COR-L47 (cell line): ENCODE data around the gene ARHGAP24.
"Not testable (repeated sequence)": the region's sequence is repeated elsewhere in the genome, so short reads cannot be mapped to it uniquely, and the experiment has no call there.

ENCODE experiments used
- DNase-seq: peaks from one replicate; lab custom pipeline; 2025; lab: John Stamatoyannopoulos, UW

ARHGAP24 gene

DNA sequence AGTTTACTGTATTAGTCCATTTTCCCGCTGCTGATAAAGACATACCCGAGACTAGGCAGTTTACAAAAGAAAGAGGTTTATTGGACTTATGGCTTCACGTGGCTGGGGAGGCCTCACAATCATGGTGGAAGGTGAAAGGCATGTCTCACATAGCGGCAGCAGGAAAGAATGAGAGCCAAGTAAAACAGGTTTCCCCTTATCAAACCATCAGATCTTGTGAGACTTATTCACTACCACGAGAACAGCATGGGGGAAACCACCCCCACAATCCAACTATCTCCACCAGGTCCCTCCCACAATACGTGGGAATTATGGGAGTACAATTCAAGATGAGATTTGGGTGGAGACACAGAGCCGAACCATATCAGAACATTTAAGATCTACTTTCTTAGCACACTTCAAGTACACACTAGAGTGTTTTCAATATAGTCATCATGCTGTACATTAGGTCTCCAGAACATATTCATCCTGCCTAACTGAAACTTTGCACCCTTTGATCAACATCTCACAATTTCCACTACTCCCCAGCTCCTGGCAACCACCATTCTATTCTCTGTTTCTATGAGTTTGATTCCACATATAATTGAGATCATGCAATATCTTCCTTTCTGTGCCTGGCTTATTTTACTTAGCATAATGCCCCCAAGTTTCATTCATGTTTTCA, 341.0 kb downstream of the ARHGAP24 start:
- no peak for DNase-seq

DNA sequence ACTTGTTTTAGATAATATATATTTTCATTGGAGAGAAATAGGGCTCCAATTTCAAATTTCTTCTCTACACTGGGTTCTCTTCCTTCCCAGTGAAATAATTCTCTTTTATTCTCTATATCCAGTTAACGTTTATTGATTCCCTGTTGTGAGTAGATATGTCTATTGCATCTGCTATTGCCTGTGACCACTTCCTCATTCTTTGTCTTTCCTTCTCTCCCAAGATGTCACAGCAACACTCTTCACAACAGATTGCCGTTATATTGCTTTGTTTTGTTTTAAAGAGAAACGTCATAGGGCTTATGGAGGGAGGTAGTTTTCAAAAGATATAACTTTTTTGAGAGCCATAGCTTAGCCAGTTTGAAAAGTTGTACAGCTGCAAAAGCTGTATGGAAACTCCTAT, 343.8 kb downstream of the ARHGAP24 start:
- DNase-seq, result no peak

DNA sequence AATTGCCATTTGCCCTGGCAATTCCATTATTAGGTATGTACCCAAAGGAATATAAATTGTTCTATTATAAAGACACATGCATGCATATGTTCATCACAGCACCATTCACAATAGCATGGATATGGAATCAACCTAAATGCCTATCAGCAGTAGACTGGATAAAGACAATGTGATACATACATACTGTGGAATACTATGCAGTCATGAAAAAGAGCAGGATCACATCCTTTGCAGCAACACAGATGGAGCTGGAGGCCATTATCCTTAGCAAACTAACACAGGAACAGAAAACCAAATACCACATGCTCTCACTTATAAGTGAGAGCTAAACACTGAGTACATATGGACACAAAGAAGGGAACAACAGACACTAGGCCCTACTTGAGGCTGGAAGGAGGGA, 345.2 kb downstream of the ARHGAP24 start:
- not testable (repeated sequence) for DNase-seq

DNA sequence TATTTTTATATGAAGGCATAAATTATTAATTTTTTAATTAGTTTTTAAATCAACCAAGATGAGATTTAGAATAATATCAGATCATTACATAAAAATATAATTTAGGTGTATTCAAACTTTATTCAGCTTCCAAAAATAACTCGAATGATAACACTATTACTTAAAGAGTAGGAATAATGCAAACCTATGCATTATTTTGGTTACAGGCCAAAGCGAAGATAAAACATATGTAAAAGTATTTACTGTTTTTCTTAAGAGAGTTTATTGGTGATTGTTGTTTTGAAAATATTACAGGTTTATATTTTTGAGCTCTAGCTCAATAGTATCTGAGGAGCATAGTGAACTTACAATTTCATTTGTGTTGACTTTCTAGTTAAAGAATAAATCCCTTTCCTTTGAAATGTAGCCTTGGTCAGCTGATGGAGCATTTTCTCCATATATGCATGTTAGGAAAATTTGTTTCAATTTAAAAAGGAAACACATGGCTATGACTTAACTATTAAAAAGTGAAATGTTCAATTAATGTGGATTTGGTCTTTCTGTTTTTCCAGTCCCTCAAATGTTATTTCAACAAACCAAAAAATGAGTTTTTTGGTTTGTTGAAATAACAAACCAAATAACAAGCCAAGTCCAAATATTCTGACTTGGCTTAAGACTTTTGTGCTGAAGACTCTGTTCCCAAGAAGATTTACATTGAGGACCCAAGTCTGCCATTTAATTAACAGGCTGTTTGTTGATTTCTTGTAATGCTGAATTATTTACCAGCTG, 346.9 kb downstream of the ARHGAP24 start:
- no peak for DNase-seq

DNA sequence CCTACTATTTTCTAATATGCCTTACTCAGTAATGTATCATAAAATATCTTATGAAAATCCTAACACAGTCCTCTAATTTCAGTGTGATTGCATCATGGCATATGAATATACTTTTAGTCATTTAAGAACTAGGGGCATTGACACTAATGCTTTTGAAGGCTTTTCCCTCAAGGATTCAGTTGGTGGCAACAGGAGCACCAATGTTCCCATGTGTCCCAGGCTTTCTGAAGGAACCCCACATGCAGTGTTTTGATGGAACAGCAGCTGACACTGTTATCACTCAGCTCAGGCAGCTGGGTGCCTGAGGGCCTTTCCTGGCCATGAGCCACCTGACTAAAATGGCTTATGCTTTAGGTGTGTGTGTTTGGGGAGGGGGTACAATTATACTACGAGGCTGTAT, 348.3 kb downstream of the ARHGAP24 start:
- peak; percentile 48 for DNase-seq

DNA sequence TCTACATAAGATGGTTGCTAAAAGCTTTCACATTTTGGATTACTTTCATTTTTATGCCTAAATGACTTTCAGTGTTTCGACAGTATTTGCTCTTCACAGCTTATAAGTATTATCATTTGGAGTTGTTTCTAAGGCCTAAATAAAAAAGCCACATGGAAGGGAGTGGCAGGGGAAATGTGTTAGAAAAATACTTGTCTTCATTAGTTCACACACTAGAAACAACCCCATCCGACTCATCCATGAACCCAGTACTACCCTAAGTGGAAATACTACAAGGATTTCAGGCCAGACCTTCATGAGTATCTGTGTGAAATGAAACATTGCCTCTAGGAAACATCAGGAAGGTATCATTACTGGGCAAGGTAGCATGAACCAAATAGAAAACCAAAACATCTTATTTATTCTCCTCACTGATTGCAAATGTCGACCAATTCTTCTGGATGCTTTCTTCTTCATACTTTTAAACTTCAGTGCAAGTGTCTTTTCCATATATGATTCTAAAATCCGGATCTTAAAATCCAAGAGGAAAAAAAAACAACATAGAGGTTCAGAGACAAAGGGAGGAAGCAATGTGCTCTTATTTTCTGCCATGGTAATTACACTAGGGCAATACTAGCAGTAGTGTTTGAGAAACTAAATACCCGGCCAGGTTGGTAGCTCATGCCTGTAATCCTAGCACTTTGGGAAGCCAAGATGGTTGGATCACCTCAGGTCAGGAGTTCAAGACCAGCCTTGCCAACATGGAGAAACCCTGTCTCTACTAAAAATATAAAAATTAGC, 349.4 kb downstream of the ARHGAP24 start:
- DNase-seq, result no peak

DNA sequence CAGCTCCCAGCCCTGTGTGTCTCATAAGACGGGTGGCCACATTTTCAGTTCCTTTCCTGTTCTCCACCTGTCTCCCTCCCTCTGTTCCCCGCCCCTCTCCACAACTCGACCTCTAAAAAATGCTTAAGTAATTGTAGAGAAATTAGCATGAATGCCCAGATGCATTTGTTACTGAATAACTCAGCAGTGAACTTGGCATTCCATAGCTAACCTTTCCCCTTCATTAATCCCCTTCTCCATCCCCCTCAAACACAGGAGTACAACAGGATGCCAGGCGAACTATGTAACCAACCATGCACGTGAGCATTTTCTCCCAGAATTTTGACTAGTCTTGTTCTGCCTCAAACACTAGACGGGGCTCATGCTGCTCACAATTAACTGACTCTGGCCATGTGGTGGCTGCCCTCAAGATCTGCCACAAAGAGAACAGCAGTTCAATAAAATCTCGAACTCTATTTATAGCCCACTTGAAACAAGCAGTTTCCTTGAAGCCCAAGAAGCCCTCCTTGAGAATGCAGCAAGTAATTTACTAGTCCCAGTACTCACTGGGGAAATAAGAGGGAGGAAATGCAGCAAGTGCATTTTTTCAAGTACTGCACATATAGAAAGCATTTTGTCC, 351.2 kb downstream of the ARHGAP24 start:
- DNase-seq, result peak; percentile 35

DNA sequence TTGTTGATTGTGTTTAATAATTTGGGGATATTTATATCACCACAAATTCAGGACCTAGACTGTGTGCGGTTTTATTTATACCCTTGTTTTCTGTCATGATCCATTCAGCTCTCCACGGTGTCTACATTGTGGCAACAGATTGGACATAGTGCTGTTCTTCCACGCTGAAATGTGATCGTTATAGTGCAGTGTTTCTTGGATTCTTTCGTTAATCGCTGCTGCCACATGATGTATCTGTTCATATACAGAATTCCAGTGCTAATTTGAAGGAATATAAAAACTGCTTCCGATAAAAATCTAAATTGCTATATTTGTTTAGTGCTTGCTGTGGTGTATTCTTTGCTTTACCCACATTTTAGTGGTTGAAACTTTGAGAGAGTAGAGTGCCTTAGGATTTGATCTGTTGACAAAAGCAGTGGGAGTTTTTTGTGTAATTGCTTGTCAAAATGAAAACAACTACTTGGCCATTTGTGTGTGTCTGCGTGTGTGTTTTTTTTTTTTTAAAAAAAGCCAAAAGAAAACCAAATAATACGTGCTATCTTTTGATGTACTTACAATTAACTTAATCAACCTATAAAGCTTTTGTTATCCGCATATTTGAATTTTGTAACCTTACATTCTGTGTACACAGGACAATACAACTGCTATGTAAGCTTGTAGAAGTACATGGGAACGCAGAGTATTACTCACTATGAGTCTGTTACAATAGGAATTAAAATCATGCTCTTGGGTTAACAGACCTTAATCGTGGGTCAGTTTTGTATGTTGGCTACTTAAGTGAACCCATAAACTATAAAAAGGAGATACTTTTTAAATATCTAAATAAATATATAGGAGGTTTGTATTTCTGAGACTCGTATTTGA, 353.3 kb downstream of the ARHGAP24 start:
- peak; percentile 54 for DNase-seq

DNA sequence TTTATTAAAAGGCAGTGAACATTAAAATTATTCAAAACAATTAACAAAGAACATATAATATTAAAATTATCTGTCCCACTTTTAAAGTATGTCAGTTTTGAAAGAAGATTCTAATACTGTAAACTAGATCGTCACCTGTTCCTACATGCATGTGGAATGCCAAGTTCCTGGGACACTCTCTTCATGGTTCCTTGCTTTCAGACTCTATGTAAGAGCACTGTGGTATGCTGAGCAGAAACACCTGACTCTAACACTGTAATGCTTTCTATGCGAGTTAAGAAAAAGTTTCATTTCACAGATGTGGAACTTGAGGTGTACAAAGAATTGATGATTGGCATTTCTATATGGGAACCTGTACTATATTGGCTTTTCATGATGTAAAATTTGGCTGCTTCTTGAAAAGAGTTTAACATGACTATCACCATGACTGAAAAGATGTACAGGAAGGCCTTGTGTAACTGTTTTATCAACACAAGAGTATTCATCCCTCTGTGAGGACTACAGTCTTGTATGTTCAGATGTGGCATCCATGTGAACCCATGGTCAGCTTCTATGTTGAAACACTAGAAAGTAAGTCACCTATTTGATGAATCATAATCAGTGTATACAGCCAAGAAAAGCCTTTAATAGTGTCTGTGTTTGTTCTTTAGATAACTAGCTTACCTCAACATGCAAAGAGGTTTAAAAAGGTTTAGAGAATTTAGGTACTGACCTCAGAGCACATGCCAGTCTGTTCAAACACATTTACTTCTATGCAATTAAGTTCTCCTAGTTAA, 354.5 kb downstream of the ARHGAP24 start:
- no peak for DNase-seq

DNA sequence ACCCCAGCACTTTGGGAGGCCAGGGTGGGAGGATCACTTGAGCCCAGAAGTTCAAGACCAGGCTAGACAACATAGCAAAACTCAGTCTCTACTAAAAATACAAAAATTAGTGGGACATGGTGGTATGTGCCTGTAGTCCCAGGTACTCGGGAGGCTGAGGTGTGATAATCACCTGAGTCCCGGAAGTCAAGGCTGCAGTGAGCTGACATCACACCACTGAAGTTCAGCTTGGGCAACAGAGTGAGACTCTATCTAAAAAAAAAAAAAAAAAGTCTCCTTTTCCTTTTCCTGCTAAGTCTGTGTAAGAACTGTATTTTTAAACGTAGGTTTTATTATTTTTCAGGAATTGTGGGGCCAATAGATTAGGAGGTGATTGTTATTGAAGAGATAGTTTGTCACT, 356.7 kb downstream of the ARHGAP24 start:
- DNase-seq, result no peak

DNA sequence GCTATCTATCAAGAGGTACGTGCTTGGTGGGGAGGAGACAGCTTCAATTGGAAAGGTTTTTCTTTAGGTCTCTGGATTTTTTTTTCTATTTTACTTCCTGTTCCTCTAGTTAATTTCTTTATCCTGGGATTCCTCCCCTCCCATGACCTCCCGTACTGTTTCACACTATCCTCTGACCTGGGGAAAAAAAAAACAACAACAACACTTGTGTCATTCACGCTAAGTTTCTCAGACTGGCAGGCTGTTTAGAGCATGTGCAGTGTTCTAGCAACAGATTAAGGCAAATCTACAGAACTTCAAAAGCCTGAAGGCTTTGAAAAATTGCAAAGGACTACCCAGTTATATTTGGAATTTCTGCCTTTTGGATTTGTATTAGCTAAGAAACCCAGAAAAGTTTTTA, 358.4 kb downstream of the ARHGAP24 start:
- DNase-seq, result no peak

DNA sequence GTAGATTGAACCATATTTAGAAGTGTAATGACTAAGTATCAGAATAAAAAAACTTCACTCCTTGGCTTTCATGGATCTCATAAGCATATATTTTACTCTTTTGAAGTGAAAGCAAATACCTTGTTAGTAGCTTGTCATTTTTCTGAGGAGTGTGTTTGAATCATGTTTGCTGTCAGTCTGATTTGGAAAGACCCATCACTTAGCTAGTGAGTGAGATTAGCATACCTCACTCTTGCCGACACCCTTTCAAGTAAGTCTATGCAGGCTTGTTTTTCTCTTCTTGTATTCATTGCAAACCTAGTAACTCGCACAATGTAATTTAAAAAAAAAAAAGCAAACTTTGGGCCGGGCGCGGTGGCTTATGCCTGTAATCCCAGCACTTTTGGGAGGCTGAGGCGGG, 360.0 kb downstream of the ARHGAP24 start:
- no peak for DNase-seq

DNA sequence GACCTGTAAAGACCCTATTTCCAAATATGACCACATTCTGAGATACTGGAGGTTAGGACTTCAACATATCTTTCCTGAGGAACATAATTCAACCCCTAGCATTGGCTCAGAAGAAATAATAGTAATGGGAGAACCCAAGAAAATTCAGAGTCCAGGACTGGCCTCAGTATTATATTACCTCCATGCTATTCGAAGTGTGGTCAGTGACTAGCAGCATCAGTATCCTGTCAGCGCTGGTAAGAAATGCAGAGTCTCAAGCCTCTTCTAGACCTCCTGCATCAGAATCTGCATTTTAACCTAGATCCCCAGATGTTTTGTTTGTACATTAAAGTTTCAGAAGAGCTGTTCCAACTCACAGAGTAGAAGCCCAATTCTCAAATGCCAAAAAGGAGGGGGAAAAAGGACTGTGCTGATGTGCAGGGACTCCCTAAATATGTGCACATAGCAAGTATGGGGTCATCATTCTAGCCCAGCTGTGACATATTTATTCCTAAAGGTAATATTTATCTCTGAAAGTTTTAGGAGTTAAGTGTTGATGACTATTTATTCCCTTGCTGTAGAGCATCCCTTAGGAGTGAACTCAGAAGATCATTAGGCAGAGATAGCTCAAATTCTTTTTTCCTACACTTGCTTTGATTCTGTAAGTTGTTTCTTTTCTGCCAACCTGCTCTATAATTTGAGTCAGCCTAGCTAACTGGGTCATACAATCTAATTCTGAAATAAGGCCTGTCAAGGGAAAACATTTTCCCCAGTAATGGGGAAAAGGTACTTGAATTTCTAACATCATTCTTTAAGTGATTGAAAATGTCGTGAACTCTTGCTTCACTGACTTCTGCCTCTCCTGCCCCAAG, 361.9 kb downstream of the ARHGAP24 start:
- no peak for DNase-seq

DNA sequence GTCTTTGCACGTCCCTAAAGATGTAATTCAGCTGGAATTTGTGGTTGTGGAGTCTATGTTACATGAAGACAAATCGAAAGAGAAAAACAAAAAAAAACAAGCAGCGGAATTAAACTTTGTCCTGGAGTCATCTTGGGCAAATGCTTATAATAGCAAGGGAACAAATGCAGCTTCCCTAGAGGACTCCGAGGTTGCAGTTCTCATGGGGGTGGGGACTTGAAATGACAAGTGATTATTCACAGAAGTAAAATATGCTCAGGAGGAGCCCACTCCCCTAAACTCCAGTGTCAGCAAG, 362.4 kb downstream of the ARHGAP24 start:
- no peak for DNase-seq

DNA sequence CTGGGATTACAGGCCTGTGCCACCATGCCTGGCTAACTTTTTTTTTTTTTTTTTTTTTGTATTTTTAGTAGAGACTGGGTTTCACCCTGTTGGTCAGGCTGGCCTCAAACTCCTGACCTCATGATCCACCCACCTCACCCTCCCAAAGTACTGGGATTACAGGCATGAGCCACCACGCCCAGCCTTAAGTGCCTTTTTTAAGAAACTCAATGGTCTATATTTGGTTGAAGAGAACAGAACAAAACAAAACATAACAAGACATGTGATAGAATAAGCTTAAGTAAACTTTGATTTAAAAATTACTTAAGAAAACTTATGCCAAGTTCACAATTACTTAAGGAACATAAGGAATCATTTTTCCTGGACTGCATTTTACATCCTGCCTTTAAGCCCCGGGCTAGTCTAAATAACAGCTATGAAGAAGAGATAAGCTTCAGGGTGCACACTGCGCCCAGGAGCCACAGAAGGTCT, 365.1 kb downstream of the ARHGAP24 start:
- not testable (repeated sequence) for DNase-seq

DNA sequence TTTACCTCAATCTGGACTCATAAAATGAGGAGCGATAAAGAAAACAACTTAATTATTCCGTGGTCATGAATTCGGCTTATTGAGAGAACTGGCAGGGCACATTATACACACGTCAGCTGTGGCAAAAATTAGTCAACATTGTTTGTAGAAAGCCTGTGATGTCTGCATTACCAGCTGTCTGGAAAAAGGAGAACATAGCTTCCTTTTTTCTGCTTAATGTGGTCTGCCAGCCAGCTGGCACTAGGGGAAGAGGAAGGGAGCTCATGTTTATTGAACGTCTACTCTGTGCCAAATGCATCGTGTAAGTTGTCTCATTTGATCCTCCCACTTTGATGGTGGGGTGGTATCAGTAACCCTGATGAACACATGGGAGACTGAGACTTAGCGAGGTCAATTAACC, 367.6 kb downstream of the ARHGAP24 start:
- no peak for DNase-seq

DNA sequence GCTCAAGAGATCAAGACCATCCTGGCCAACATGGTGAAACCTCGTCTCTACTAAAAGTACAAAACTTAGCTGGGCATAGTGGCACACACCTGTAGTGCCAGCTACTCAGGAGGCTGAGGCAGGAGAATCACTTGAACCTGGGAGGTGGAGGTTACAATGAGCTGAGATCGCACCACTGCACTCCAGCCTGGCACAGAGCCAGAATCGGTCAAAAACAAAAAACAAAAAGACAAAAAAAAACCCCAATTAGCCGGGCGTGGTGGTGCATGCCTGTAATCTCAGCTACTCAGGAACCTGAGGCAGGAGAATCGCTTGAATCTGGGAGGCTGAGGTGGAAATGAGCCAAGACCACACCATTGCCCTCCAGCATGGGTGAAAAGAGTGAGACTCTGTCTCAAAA, 378.8 kb downstream of the ARHGAP24 start:
- peak; percentile 26 for DNase-seq

DNA sequence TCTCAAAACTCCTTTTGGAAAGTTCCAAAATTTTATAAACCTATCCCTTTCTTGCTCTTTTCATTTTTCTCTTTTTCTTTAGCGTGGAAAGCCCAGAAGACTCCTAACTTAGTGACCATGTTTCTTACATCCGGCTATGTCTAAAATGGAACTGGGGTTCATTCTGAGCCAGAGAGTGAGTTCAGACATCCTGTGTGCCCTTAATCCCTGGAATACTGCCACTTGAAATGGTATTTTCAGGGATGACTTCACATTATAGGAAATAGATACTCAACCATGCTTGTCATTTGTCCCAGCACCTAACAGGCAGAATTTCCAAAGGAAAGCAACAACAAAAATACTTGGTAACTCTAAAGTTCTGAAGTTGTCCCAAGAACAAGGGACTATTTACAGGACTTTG, 379.6 kb downstream of the ARHGAP24 start:
- DNase-seq, result no peak

DNA sequence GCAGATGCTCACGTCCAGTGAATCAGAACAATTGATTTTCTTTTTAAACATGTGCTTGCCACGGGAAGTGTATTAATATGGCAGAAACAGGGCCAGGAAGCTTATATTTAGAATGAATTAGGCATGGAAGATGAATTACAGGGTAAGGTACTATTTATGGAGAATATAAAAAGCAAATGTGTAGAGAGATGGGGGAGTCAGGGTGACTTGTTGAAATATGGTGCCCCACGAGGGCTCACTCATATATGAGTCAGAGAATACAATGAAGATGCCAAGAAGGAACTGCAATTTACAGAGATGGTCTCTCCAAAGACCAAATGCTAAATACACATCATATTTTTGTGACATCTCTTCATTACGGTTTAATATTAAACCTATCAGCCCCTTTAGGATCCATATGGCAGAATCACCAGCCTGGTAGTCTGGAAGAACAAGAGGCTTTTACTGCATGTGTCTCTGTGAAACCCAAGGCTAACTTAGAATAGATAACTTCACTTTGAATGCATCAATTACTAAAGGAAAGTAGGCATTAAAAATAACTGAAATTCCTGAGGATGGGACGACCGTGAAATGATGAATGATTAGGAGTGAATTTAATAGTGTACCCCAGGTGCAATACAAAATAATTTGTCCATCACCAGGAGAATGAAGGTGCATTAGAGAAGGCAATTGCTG, 385.3 kb downstream of the ARHGAP24 start:
- no peak for DNase-seq
